K562 (cell line): ENCODE results near the gene TP73. TPM values are rescaled to one million over a fixed set of nuclear protein-coding genes. Genes with fewer than 3 reads are reported as not detected.

Source experiments
- BACH1 ChIP-seq: fragments of 200-800 bp; sonication (Bioruptor generic); IDR thresholded peaks from 2 replicates; pipeline ENCODE4 v1.6.1; 2016; ENCODE audit warnings: missing genetic modification characterization, missing compliant biosample characterization
- CBX5 ChIP-seq: IDR thresholded peaks from 2 replicates; pipeline ENCODE4 v1.6.1; 2014; ENCODE audit warnings: low read depth, borderline replicate concordance
- CCNT2 ChIP-seq: IDR thresholded peaks from 2 replicates; pipeline ENCODE4 v1.6.1; 2011; ENCODE audit warnings: borderline replicate concordance, low read depth, mild to moderate bottlenecking, moderate library complexity, mixed read lengths, low read length; ENCODE audit not compliant: insufficient read length; ENCODE audit errors: extremely low read depth
- CTBP1 ChIP-seq: fragments of 450-650 bp; IDR thresholded peaks from 2 replicates; pipeline ENCODE4 v1.6.1; 2016; ENCODE audit warnings: borderline replicate concordance
- GABPA ChIP-seq: fragments of 200-800 bp; sonication (Bioruptor generic); conservative IDR thresholded peaks from 2 replicates; pipeline ENCODE4 v1.6.1; 2016; ENCODE audit warnings: low read depth, missing genetic modification characterization, missing compliant biosample characterization
- HDAC2 ChIP-seq: fragments of 450-650 bp; IDR thresholded peaks from 2 replicates; pipeline ENCODE4 v1.6.1; 2016; ENCODE audit warnings: mild to moderate bottlenecking
- HMGN3 ChIP-seq: IDR thresholded peaks from 2 replicates; pipeline ENCODE4 v1.6.1; 2011; ENCODE audit warnings: borderline replicate concordance, low read depth, mild to moderate bottlenecking, mixed read lengths, low read length; ENCODE audit not compliant: insufficient read length; ENCODE audit errors: extremely low read depth
- KLF6 ChIP-seq: fragments of 250-450 bp; sonication (Bioruptor Pico); IDR thresholded peaks from 2 replicates; pipeline ENCODE4 v1.4.0; 2020; ENCODE audit warnings: mild to moderate bottlenecking, moderate library complexity, borderline replicate concordance
- NCOA6 ChIP-seq: fragments of 450-650 bp; IDR thresholded peaks from 2 replicates; pipeline ENCODE4 v1.6.1; 2017; ENCODE audit warnings: mild to moderate bottlenecking
- POLR2G ChIP-seq: fragments of 200-400 bp; formaldehyde crosslinking; IDR thresholded peaks from 2 replicates; pipeline ENCODE4 v1.6.1; 2017; ENCODE audit warnings: low read depth, mild to moderate bottlenecking, antibody characterized with exemption, low read length, moderate library complexity
- RB1 ChIP-seq: fragments of 450-650 bp; IDR thresholded peaks from 2 replicates; pipeline ENCODE4 v1.6.1; 2017; ENCODE audit warnings: low read depth, mild to moderate bottlenecking
- RBBP5 ChIP-seq: fragments of 200-600 bp; sonication (generic); IDR thresholded peaks from 2 replicates; pipeline ENCODE4 v1.6.1; 2012; ENCODE audit warnings: borderline replicate concordance, mild to moderate bottlenecking, low read length, control low read depth, inconsistent platforms; ENCODE audit not compliant: insufficient read depth, poor library complexity, severe bottlenecking
- TBP ChIP-seq: optimal IDR thresholded peaks from 2 replicates; pipeline ENCODE3; 2011; ENCODE audit warnings: low read depth, low read length, improper control_type of control experiment
- U2AF1 ChIP-seq: fragments of 200-400 bp; formaldehyde crosslinking; optimal IDR thresholded peaks from 2 replicates; pipeline ENCODE3; 2017; ENCODE audit warnings: mild to moderate bottlenecking, low read depth, low read length, moderate library complexity
- ZFP36 ChIP-seq: fragments of 150-350 bp; IDR thresholded peaks from 2 replicates; pipeline ENCODE4 v1.6.1; 2018; ENCODE audit warnings: low read length, low read depth; ENCODE audit not compliant: partially characterized antibody
- ZNF408 ChIP-seq: fragments of 250-450 bp; sonication (Bioruptor Pico); IDR thresholded peaks from 2 replicates; pipeline ENCODE4 v1.4.0; 2020; ENCODE audit warnings: low read depth, mild to moderate bottlenecking, moderate library complexity
- ZNF75A ChIP-seq: fragments of 450-650 bp; formaldehyde crosslinking; IDR thresholded peaks from 2 replicates; pipeline ENCODE4 v1.4.0; 2020; ENCODE audit warnings: mild to moderate bottlenecking
- ZNF766 ChIP-seq: fragments of 200-800 bp; sonication (Bioruptor generic); conservative IDR thresholded peaks from 2 replicates; pipeline ENCODE4 v1.6.1; 2016; ENCODE audit warnings: missing genetic modification characterization, missing compliant biosample characterization
- polyA plus RNA-seq, 8 experiments: library from polyadenylated mRNA; depleted of rRNA in 4 of 8; stranded (reverse) in 5 of 8; unstranded in 3 of 8; fragments of >200 nt; fragmentation: Nextera tagmentation in 2 of 8; fragmentation: Illumina TruSeq in 1 of 8; extraction: Ambion mirVana in 2 of 8; extraction: Trizol in 1 of 8; gene quantifications; 2 replicates each; pipeline versions ENCODE4 v1.2.1 to v1.2.3, GENCODE V29; 2011 to 2014; ENCODE audit warnings: inconsistent platforms in 1 of 8, missing spikeins in 1 of 8
- total RNA-seq, 7 experiments: library from RNA; depleted of rRNA in 6 of 7; stranded (reverse); fragments of >200 nt in 6 of 7; fragmentation: Illumina TruSeq in 2 of 7; extraction: Trizol in 2 of 7; gene quantifications; 2 replicates each; pipeline versions ENCODE4 v1.2.1 to v1.2.3, GENCODE V29; 2011 to 2021; ENCODE audit warnings: low replicate concordance in 1 of 7
- TF ChIP-seq, protein P1 (sequence below): fragments of 200-400 bp; formaldehyde crosslinking; IDR thresholded peaks from 2 replicates; pipeline ENCODE4 v1.6.1; 2017; ENCODE audit warnings: mild to moderate bottlenecking, low read depth, low read length, moderate library complexity
- TF ChIP-seq, protein P2 (sequence below): fragments of 450-650 bp; formaldehyde crosslinking; IDR thresholded peaks from 2 replicates; pipeline ENCODE4 v1.4.0; 2020; ENCODE audit warnings: mild to moderate bottlenecking, mixed read lengths
- TF ChIP-seq, protein P3 (sequence below): fragments of 450-650 bp; IDR thresholded peaks from 2 replicates; pipeline ENCODE4 v1.6.1; 2018; ENCODE audit not compliant: partially characterized antibody

Gene TP73
- total and polyA plus RNA-seq, 9 of the 15 experiments (the other 6 are each of a cell fraction or from before 2014, with no cell fraction given), result 0.07 to 1.6 (median 0.40) TPM; not detected in 2

DNA sequence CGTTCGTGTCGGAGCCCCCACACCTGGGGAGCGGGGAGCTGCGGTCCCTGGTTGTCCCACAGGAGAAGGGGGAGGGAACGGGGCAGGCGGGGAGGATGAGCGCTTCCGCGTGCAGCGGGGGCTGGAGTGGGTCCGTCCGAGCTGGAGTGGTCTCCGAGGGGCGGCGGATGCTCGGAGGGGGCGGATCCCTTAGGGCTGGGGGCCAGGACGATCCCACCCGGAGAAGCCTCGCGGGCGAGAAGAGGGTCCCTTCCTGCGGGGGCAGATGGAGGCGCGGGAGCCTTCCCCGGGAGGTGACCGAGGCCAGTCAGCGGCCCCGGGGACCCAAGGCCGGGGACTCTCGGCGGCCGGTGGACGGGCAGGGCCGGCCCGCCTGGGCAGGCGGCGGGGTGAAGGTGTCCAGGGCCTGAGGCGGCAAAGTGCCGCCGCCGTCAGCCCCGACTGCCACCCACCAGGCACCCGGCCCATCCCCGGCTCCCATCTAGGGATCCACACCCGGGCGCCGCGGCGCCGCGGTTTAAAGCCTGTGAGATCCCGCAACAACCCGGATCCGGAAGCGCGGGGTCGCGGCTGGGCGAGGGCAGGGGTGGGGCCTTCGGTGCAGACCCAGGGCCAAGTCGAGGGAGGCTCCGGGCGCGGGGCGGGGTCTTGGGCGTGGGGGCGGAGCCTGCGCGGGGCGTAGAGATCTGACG, 94.7 kb downstream of the TP73 start (continued):
- TF ChIP-seq HDAC2, result no peak
- 0 out of 2 replicates have a peak, but pooled peaks have one; percentile 13 for TF ChIP-seq CTBP1
- TF ChIP-seq, protein P1, sequence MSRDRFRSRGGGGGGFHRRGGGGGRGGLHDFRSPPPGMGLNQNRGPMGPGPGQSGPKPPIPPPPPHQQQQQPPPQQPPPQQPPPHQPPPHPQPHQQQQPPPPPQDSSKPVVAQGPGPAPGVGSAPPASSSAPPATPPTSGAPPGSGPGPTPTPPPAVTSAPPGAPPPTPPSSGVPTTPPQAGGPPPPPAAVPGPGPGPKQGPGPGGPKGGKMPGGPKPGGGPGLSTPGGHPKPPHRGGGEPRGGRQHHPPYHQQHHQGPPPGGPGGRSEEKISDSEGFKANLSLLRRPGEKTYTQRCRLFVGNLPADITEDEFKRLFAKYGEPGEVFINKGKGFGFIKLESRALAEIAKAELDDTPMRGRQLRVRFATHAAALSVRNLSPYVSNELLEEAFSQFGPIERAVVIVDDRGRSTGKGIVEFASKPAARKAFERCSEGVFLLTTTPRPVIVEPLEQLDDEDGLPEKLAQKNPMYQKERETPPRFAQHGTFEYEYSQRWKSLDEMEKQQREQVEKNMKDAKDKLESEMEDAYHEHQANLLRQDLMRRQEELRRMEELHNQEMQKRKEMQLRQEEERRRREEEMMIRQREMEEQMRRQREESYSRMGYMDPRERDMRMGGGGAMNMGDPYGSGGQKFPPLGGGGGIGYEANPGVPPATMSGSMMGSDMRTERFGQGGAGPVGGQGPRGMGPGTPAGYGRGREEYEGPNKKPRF, result no peak
- peak; percentile 54 for TF ChIP-seq TBP
- TF ChIP-seq NCOA6, result no peak
- TF ChIP-seq POLR2G, result peak; percentile 94
- TF ChIP-seq ZNF408 (CRISPR knock-in tag), result no peak
- peak; percentile 98 for TF ChIP-seq GABPA (tag)
- peak; percentile 68 for TF ChIP-seq U2AF1
- no peak for TF ChIP-seq CBX5
- peak; percentile 95 for TF ChIP-seq RBBP5
- TF ChIP-seq HMGN3, result peak; percentile 60
- TF ChIP-seq ZNF766 (CRISPR knock-in tag), result 0 out of 2 replicates have a peak, but pooled peaks have one; percentile 32
- TF ChIP-seq, protein P2, sequence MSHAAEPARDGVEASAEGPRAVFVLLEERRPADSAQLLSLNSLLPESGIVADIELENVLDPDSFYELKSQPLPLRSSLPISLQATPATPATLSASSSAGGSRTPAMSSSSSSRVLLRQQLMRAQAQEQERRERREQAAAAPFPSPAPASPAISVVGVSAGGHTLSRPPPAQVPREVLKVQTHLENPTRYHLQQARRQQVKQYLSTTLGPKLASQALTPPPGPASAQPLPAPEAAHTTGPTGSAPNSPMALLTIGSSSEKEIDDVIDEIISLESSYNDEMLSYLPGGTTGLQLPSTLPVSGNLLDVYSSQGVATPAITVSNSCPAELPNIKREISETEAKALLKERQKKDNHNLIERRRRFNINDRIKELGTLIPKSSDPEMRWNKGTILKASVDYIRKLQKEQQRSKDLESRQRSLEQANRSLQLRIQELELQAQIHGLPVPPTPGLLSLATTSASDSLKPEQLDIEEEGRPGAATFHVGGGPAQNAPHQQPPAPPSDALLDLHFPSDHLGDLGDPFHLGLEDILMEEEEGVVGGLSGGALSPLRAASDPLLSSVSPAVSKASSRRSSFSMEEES (CRISPR knock-in tag), result no peak
- TF ChIP-seq ZFP36, result no peak
- TF ChIP-seq ZNF75A (CRISPR knock-in tag), result no peak
- TF ChIP-seq RB1, result peak; percentile 51; the same call in 1 of the 2 replicates
- no peak for TF ChIP-seq BACH1 (tag)
- peak; percentile 70 for TF ChIP-seq CCNT2
- no peak for TF ChIP-seq KLF6
- TF ChIP-seq, protein P3, sequence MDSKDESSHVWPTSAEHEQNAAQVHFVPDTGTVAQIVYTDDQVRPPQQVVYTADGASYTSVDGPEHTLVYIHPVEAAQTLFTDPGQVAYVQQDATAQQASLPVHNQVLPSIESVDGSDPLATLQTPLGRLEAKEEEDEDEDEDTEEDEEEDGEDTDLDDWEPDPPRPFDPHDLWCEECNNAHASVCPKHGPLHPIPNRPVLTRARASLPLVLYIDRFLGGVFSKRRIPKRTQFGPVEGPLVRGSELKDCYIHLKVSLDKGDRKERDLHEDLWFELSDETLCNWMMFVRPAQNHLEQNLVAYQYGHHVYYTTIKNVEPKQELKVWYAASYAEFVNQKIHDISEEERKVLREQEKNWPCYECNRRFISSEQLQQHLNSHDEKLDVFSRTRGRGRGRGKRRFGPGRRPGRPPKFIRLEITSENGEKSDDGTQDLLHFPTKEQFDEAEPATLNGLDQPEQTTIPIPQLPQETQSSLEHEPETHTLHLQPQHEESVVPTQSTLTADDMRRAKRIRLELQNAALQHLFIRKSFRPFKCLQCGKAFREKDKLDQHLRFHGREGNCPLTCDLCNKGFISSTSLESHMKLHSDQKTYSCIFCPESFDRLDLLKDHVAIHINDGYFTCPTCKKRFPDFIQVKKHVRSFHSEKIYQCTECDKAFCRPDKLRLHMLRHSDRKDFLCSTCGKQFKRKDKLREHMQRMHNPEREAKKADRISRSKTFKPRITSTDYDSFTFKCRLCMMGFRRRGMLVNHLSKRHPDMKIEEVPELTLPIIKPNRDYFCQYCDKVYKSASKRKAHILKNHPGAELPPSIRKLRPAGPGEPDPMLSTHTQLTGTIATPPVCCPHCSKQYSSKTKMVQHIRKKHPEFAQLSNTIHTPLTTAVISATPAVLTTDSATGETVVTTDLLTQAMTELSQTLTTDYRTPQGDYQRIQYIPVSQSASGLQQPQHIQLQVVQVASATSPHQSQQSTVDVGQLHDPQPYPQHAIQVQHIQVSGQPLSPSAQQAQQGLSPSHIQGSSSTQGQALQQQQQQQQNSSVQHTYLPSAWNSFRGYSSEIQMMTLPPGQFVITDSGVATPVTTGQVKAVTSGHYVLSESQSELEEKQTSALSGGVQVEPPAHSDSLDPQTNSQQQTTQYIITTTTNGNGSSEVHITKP, result peak; percentile 6
